Sigmoid colon (tissue), 4 donors: Measurements from ENCODE around the gene KLHL29.

Experiments used
- EP300 ChIP-seq, 4 donors: sonication (generic); formaldehyde crosslinking; IDR thresholded peaks; one replicate each; pipeline ENCODE4 v1.6.1; 2017; ENCODE audit warnings: antibody characterized with exemption in 4 of 4
- POLR2AphosphoS5 ChIP-seq, 4 donors: sonication (generic); formaldehyde crosslinking; IDR thresholded peaks; one replicate each; pipeline ENCODE4 v1.6.1; 2017; ENCODE audit warnings: antibody characterized with exemption in 4 of 4
- TF ChIP-seq, protein P1 (sequence below), 4 experiments: fragments of 450-650 bp in 3 of 4; fragments of 200-600 bp in 1 of 4; IDR thresholded peaks; one replicate each; pipeline ENCODE4 v1.5.1; 2016 to 2019; ENCODE audit warnings: antibody characterized with exemption in 4 of 4, mild to moderate bottlenecking in 3 of 4, moderate library complexity in 2 of 4

DNA sequence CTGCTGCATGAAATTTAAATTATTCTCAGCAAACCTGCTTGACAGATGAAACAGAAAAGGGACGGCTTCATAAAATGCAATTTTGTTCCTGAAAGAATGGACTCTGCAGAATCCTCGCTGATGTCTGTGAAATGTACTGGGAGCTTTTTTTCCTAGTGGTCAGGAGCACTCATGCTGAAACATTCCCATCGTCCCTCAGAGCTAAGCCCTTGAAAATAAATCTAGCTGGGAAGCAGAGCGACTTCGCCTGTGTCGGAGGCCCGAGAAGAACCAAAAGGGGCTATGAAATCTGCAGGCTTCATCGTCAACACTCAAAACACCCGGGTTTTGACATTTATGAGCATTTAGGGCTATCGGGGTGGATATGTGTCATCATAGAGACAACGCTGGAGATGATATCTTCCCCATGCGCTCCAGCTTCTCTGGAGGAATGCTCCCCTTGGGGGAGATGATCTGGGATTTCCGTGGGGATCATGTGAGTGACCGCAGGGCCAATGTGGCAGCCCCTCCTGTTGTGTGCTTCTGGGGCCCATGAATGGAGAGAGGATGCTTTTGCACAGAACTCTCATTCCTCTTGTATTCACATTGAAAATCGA is 182.3 kb downstream of the KLHL29 start:
- TF ChIP-seq, protein P1, sequence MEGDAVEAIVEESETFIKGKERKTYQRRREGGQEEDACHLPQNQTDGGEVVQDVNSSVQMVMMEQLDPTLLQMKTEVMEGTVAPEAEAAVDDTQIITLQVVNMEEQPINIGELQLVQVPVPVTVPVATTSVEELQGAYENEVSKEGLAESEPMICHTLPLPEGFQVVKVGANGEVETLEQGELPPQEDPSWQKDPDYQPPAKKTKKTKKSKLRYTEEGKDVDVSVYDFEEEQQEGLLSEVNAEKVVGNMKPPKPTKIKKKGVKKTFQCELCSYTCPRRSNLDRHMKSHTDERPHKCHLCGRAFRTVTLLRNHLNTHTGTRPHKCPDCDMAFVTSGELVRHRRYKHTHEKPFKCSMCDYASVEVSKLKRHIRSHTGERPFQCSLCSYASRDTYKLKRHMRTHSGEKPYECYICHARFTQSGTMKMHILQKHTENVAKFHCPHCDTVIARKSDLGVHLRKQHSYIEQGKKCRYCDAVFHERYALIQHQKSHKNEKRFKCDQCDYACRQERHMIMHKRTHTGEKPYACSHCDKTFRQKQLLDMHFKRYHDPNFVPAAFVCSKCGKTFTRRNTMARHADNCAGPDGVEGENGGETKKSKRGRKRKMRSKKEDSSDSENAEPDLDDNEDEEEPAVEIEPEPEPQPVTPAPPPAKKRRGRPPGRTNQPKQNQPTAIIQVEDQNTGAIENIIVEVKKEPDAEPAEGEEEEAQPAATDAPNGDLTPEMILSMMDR (IDR thresholded peaks at IDR 0.05): no peak
- TF ChIP-seq EP300 (IDR thresholded peaks at IDR 0.05): no peak
- no peak for TF ChIP-seq POLR2AphosphoS5 (IDR thresholded peaks at IDR 0.05)
